HepG2 (cell line): ENCODE data around the gene UCN2. TPM values are rescaled to one million over a fixed set of nuclear protein-coding genes. Genes with fewer than 3 reads are reported as not detected.

Source experiments
- ATF7-NPFF ChIP-seq: sonication (generic); formaldehyde crosslinking; IDR thresholded peaks from 2 replicates; pipeline ENCODE4 v1.8.1; 2023; ENCODE audit warnings: mild to moderate bottlenecking, low read depth, missing genetic modification reagents, moderate library complexity
- CC2D1A ChIP-seq: sonication (generic); formaldehyde crosslinking; IDR thresholded peaks from 2 replicates; pipeline ENCODE4 v1.8.1; 2023; ENCODE audit warnings: mild to moderate bottlenecking, missing genetic modification reagents
- DR1 ChIP-seq: sonication (generic); formaldehyde crosslinking; IDR thresholded peaks from 2 replicates; pipeline ENCODE4 v1.8.0; 2021; ENCODE audit warnings: mild to moderate bottlenecking, missing genetic modification reagents, inconsistent platforms
- HINFP ChIP-seq: sonication (generic); formaldehyde crosslinking; IDR thresholded peaks from 2 replicates; pipeline ENCODE4 v1.4.0; 2020; ENCODE audit warnings: low read depth, mild to moderate bottlenecking, missing genetic modification reagents
- HNF1B ChIP-seq: sonication (generic); formaldehyde crosslinking; IDR thresholded peaks from 2 replicates; pipeline ENCODE4 v1.5.1; 2020; ENCODE audit warnings: mild to moderate bottlenecking, moderate library complexity, missing genetic modification reagents
- MEF2D ChIP-seq: sonication (generic); formaldehyde crosslinking; IDR thresholded peaks from 2 replicates; pipeline ENCODE4 v1.5.1; 2020; ENCODE audit warnings: mild to moderate bottlenecking, missing genetic modification reagents
- MNT ChIP-seq: fragments of 450-650 bp; IDR thresholded peaks from 2 replicates; pipeline ENCODE4 v1.6.1; 2016
- MTA1 ChIP-seq: sonication (generic); formaldehyde crosslinking; IDR thresholded peaks from 2 replicates; pipeline ENCODE4 v1.4.0; 2020; ENCODE audit warnings: missing genetic modification reagents, mild to moderate bottlenecking, borderline replicate concordance
- MTF1 ChIP-seq: sonication (generic); formaldehyde crosslinking; IDR thresholded peaks from 2 replicates; pipeline ENCODE4 v1.5.0; 2020; ENCODE audit warnings: missing genetic modification reagents
- NCOA2 ChIP-seq: sonication (generic); formaldehyde crosslinking; IDR thresholded peaks from 2 replicates; pipeline ENCODE4 v1.8.0; 2022; ENCODE audit warnings: inconsistent platforms
- NFKBIZ ChIP-seq: IDR thresholded peaks from 2 replicates; pipeline ENCODE4 v1.6.1; 2018; ENCODE audit warnings: missing genetic modification reagents, missing compliant biosample characterization
- NKX3-1 ChIP-seq: sonication (generic); formaldehyde crosslinking; IDR thresholded peaks from 2 replicates; pipeline ENCODE4 v1.5.0; 2020; ENCODE audit warnings: missing genetic modification reagents
- PLSCR1 ChIP-seq: sonication (generic); formaldehyde crosslinking; IDR thresholded peaks from 2 replicates; pipeline ENCODE4 v1.5.0; 2020; ENCODE audit warnings: missing genetic modification reagents, mild to moderate bottlenecking, borderline replicate concordance
- PTBP1 ChIP-seq: fragments of 200-400 bp; formaldehyde crosslinking; IDR thresholded peaks from 2 replicates; pipeline ENCODE4 v1.6.1; 2018; ENCODE audit warnings: low read length, low read depth; ENCODE audit not compliant: poor library complexity, severe bottlenecking
- TFAP4 ChIP-seq: sonication (generic); IDR thresholded peaks from 2 replicates; pipeline ENCODE4 v1.6.1; 2016; ENCODE audit warnings: low read depth, borderline replicate concordance
- ZBTB26 ChIP-seq: IDR thresholded peaks from 2 replicates; pipeline ENCODE4 v1.6.1; 2016; ENCODE audit warnings: missing compliant biosample characterization, missing genetic modification reagents, borderline replicate concordance
- ZNF10 ChIP-seq: sonication (generic); formaldehyde crosslinking; IDR thresholded peaks from 2 replicates; pipeline ENCODE4 v1.4.0; 2020; ENCODE audit warnings: mild to moderate bottlenecking, low read depth, missing genetic modification reagents, borderline replicate concordance
- ZNF367 ChIP-seq: sonication (generic); formaldehyde crosslinking; IDR thresholded peaks from 2 replicates; pipeline ENCODE4 v1.4.0; 2020; ENCODE audit warnings: missing genetic modification reagents, borderline replicate concordance
- ZNF460 ChIP-seq: sonication (generic); formaldehyde crosslinking; IDR thresholded peaks from 2 replicates; pipeline ENCODE4 v1.5.1; 2020; ENCODE audit warnings: missing genetic modification reagents, mild to moderate bottlenecking, borderline replicate concordance
- ZSCAN12 ChIP-seq: sonication (generic); formaldehyde crosslinking; IDR thresholded peaks from 2 replicates; pipeline ENCODE4 v1.9.0; 2021; ENCODE audit warnings: mild to moderate bottlenecking, missing genetic modification reagents
- polyA plus RNA-seq, 8 experiments: library from polyadenylated mRNA; depleted of rRNA in 3 of 8; stranded (reverse) in 7 of 8; unstranded in 1 of 8; fragments of >200 nt; fragmentation: Illumina TruSeq in 4 of 8; extraction: Trizol in 4 of 8; gene quantifications; 2 replicates each; pipeline versions ENCODE4 v1.2.1 to v1.2.3, GENCODE V29; 2011 to 2016; ENCODE audit warnings: low read depth in 4 of 8, missing spikeins in 1 of 8, mixed read lengths in 1 of 8; ENCODE audit not compliant: insufficient read depth in 1 of 8
- total RNA-seq, 5 experiments: library from RNA; depleted of rRNA; stranded (reverse); fragments of >200 nt; fragmentation: Illumina TruSeq; extraction: Trizol; gene quantifications; 2 replicates each; pipeline ENCODE4 v1.2.3, GENCODE V29; 2016; ENCODE audit warnings: low read depth in 1 of 5

The UCN2 gene
- total and polyA plus RNA-seq, 2 of the 13 experiments (the other 11 are each of a cell fraction or from before 2014, with no cell fraction given) = 0.07 to 1.5 TPM

GRCh38 chr3:48555949-48556795, 7.4 kb downstream of the UCN2 start (continued):
- TF ChIP-seq TFAP4 (no peak), CC2D1A (no peak), ZNF460 (CRISPR knock-in tag) (no peak), NFKBIZ (CRISPR knock-in tag) (no peak), DR1 (CRISPR knock-in tag) (no peak), NCOA2 (CRISPR knock-in tag) (no peak), PLSCR1 (no peak), HINFP (CRISPR knock-in tag) (no peak), ATF7-NPFF (CRISPR knock-in tag) (no peak), MTF1 (CRISPR knock-in tag) (no peak), PTBP1 (no peak), MNT (no peak), MTA1 (CRISPR knock-in tag) (no peak), NKX3-1 (CRISPR knock-in tag) (no peak), HNF1B (CRISPR knock-in tag) (no peak), ZSCAN12 (CRISPR knock-in tag) (no peak), ZNF367 (CRISPR knock-in tag) (no peak), ZBTB26 (CRISPR knock-in tag) (no peak), MEF2D (CRISPR knock-in tag) (no peak), ZNF10 (CRISPR knock-in tag) (no peak)
